GM18511 (cell line): ENCODE data around the gene TMEM170A.
"Not testable (repeated sequence)": the region's sequence is repeated elsewhere in the genome, so short reads cannot be mapped to it uniquely, and the experiment has no call there.

Source experiments
- ATAC-seq: cut with Tn5 transposase; IDR thresholded peaks from one replicate; pipeline ENCODE4 v1.9.1; 2021; ENCODE audit warnings: mild to moderate bottlenecking, moderate library complexity; ENCODE audit not compliant: unreplicated experiment

TMEM170A gene

DNA sequence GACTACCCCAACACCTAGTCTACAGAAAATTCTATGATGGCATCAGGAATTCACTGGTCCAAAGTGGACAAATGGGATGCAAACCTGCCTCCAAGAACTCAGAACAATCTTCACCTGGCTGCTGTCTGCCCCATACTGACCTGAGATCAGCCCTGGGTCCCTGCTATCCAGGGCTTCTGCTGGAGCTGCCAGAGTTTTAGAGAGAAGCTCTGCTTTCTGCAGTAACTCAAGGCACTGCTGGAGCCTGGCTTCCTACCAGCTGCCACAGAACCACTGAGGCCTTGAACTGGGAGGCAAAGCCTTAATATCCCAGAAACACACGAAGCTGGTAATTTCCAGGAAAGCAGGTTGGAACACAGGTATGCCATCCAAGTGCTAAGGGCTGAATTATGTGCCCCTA is 7.5 kb downstream of the TMEM170A start:
- no peak for ATAC-seq

DNA sequence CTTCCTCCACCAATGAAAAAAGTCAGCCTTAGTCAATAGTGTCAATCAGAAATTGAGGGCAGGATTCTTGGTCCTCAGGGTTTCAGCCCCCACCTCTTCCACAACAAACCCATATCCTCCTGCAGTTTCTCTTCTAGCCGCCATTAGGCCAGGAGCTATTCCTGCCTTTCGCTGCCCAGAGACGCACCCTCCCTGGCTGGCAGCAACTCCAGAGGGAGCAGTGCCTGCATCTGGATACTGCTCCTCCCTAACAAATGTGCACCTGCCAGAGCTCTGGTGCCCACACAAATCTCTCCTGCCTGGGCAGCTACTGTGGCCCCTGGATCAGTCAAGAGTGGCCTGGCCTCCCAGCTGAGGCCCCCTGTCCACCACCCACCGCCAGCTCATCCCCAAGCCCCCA is 8.0 kb downstream of the TMEM170A start:
- ATAC-seq = not testable (repeated sequence)

DNA sequence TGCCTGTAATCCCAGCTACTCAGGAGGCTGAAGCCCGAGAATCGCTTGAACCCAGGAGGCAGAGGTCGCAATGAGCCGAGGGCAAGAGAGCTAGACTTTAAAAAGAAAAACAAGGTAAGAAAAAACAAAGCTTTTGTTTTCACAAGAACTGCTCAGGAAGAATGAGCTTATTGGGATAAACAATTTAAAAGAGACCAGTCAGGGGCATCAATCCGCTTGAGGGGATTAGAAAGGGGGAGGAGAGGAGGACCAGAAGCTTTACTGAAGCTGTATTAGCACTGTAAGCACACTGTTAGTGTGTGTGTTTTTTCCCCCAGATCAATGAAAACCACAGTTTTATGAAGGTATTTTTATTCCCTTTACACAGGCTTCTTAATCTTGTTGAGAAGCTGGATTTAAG is 8.8 kb downstream of the TMEM170A start:
- no peak for ATAC-seq

DNA sequence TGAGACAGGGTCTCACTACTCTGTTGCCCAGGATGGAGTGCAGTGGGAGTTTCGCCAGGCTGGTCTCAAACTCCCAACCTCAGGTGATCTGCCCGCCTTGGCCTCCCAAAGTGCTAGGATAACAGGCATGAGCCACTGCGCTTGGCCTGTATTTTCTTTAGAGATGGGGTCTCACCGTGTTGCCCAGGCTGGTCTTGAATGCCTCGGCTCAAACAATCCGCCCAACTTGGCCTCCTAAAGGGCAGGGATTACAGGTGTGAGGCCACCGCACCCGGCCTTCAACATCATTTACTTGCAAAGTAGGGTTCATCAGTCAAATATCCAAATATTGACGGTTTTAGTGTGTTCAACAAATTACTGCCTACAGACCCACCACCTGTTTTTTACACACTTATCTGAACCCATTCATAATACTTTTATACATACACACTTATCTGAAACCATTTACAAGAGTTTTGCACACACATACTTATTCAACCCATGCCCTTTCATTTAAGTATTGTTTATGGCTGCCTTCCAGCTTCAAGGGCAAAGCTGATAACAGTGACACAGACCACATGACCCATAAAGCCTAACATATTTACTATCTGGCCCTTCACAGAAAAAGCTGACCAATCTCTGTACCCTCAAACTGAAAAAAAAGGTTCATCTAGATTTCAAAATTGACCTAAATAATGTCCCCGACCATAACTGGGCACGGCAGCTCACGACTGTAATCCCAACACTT is 11.9 kb downstream of the TMEM170A start:
- no peak for ATAC-seq

DNA sequence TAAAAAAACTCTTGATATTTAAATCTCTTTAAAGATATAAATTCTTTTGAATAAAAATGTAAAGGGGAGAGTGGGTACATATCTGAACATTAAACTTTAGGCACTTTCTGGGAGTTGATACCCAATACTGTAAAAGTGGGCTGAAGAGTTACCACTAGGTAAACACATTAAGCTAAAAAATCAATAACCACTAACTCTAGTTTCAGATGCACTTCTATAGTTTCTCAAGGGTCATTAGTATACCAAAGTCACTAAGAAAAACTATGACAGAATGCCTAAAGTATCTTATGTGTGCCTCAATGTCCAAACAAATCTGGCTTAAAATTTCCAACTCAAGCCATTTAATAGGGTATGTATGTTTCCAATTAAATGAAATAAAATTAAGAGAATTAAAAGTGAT is 18.1 kb downstream of the TMEM170A start:
- ATAC-seq = no peak

DNA sequence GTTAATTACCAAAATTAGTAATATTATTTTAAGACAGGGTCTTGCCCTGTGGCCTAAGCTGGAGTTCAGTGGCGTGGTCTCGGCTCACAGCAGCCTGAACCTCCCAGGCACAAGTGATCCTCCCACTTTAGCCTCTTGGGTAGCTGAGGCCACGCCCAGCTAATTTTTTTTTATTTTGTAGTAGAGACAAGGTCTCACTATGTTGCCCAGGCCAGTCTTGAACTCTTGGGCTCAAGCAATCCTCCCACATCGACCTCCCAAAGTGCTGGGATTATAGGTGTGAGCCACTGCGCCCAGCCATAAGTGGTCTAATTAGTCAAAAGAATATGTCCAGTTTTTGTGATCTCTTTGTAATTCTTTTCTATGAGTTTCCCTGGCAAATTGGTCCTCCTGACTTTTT is 19.2 kb downstream of the TMEM170A start:
- ATAC-seq = no peak

DNA sequence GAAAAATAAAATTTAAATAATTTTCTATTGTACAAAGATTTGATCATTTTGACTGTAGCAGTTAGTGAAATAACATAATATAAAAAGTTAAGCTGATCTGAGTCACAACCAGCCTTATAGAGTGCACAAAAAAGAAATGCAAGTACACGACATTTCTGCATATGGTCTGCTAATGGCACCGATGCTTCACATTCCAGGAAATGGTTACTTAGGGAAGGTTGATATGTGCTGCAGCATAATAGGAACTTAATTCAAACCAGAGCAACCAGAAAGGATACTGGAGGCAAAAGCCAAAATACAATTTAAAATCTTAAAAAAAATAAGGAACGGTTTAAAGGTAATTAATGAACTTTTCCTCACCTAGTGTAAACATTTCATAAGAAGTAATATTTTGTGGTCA is 21.2 kb downstream of the TMEM170A start:
- no peak for ATAC-seq

DNA sequence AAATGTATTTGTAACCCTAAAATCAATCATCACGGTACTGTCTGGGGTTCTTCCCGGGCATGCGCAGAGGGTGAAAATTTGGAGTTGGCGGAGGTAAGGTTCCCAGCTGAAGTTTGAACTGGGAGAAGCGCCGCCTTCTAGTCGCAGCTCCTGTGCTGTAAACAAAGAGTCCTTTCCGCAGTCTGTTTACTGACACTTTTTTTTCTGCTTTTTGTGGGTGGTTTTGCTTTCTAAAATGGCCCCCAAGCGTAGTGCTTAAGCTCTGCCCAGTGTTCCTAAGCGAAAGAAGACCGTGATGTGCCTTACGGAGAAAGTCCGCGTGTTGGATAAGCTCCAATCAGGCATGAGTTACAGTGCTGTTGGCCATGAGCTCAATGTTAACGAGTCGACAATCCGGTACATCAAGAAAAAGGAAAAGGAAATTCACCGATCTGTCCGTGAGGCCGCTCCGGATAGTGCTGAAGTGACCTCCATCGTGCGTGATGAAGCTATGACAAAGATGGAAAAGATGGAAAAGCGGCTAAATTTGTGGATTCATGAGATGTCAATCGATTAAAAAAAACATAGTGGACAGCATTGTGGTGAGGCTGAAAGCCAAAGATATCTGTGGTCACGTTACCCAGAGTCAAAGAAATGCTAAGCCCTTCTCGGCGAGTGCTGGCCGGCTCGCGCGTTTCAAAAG is 30.6 kb downstream of the TMEM170A start:
- peak; percentile 78 for ATAC-seq

DNA sequence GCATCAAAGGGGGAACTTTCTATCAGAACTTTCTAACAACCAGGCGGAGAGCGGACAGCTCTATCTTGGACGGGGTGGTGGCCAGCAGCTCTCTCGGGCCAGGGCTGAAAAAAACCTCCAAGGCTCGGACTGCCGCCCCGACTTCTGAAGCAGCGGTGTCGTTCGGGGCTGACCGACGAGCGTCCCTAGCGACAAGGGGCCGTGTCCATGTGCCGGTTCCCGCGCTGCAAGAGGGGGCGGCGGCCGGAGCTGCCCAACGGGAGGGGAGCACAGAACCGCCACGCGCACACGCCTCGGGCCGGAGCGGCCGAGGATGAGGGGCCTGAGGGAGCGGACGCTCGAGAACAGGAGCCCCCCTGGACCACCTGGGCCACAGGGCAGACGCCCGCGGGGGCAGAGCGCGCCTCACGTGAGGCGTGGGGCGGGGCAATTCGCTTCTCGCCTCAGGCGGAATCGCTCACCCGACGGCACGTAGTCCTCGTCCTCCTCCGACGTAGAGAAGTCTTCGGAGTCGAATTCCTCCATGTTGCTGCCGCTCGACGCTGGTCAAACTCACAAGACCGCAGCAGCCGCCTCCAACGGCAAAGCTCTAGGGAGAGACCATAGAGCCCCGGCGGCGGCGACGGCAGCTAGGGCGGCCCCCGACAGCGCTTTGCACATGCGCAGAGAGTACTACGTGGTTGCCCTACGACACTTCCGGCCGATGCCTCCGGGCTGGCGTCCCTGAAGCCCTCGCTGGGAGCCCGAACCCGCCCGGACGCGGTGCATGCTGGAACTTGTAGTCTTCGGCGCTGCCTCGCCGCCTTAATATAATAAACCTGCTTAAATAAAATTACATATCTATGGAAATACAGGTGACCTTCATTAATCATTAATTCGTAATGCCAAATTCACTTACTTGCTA is 31.4 kb downstream of the TMEM170A start, which contains the start of gene CFDP1:
Gene CFDP1 (minus strand): TSS at position 676 of the 904 bp plus-strand sequence. CDS start 151 bp downstream, at position 525.
- ATAC-seq = peak; percentile 91

DNA sequence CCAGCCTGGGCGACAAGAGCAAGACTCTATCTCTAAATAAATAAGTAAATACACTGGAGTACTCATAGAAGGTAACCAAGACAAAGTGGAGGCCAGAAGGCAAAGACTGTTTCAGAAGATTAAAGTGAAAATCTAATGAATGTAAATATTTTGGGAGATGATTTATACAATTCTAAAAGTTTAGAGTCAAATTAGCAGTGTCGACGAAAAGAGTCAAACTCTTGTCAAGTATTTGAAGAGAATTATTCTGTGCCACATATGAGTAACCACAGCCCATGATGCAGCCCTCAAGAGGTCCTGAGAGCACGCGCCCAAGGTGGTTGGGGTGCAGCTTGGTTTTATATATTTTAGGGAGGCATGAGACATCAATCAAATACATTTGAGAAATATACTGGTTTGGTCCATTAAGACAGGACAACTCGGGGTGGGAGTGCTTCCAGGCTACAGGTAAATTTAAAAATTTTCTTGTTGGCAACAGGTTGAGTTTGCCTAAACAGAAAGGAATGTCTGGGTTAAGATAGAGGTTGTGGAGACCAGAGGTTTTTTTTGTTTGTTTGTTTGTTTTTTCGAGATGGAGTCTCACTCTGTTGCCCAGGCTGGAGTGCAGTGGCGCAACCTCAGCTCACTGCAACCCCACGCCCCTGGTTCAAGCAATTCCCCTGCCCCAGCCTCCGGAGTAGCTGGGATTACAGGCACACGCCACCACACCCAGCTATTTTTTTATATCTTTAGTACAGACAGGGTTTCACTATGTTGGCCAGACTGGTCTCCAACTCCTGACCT is 34.7 kb downstream of the TMEM170A start:
- ATAC-seq = no peak

DNA sequence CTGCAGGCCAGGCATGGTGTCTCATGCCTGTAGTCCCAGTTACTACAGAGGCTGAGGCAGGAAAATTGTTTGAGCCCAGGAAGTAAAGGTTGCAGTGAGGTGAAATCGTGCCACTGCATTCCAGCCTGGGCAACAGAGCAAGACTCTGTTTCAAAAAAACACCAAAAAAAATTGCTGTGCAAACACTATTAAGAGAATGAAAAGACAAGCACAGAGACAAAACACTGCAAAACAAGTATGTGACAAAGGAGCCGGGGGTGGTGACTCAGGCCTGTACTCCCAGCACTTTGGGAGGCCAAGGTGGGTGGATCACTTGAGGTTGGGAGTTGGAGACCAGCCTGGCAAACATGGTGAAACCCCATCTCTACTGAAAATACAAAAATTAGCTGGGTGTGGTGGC is 38.0 kb downstream of the TMEM170A start:
- ATAC-seq = not testable (repeated sequence)

DNA sequence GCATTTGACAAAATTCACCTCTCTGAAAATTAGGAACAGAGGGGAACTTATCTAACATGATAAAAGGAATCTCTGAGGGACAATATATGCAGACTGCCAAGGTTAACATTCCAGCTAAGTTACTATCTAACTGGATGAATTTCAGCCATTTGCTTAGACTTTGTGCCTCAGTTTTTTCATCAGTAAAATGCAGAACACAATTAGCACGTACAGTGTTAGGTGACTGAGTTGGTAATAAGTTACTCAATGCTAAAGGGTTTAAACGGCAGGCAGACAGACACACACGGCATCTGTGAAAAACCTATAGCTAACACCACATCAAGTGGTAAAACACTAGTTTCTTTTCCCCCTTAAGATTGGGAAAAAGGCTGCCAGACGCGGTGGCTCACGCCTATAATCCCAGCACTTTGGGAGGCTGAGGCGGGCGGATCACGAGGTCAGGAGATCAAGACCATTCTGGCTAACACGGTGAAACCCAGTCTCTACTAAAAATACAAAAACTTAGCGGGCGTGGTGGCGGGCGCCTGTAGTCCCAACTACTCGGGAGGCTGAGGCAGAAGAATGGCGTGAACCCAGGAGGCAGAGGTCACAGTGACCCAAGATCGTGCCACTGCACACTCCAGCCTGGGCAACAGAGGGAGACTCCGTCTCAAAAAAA is 40.3 kb downstream of the TMEM170A start:
- ATAC-seq = not testable (repeated sequence)

DNA sequence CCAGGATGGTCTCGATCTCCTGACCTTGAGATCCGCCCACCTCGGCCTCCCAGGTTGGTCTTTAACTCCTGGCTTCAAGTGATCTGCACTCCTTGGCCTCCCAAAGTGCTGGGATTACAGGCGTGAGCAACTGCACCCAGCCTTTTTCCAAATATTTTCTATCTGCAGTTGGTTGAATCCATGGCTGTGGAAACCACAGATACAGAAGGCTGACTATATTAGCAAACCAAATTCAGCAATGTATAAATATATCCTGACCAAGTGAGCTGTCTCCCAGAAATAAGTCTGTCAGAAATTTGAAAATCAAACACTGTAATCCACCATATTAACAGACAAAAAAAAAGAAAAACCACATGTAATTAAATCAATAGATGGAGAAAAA is 40.8 kb downstream of the TMEM170A start:
- ATAC-seq = no peak

DNA sequence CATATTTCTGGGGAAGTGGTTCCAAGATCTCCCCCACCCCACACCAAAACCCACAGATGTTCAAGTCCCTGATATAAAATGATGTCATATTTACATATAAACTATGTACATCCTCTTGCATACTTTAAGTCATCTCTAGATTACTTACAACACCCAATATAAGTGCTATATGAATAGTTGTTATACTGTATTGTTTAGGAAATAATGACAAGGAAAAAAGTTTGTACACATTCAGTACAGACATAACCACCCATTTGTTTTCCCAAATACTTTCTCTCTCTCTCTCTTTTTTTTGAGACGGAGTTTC is 42.7 kb downstream of the TMEM170A start:
- ATAC-seq = no peak

DNA sequence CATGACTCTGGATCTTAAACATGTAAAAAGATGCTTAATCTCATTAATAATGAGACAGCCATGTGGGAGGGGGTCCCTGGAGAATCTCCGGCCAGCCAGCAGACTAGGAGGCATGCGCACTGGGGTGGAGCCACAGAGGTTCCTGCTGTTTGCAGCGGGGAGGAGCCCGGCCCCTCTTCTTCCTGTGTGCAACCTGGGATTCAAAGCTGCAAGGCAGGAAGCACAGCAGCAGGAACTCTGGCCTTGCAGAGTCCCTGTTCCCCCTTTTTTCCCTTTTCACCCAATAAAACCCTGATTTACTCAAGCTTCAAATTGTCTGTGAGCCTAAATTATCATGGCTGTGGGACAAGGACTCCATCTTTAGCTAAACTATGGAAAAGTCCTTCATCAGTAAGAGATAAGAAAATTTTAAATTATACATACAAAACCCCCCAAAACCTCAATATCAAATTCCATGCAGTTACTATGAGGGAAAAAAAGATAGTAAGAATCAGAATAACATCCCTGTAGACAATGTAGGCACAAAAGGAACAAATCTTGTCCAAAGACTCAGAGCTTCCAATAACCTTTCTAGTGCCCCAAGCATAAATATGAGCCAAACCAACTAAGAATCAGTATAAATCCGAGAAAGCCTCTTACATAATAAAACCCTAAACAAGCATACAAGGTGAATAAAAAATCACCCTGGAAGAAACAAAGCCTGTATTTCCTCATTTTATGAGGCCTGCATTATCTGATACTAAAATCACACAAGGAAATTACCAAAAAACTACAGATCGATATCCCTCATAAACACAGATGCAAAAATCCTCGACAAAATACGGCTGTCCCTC is 43.3 kb downstream of the TMEM170A start:
- peak; percentile 84 for ATAC-seq

DNA sequence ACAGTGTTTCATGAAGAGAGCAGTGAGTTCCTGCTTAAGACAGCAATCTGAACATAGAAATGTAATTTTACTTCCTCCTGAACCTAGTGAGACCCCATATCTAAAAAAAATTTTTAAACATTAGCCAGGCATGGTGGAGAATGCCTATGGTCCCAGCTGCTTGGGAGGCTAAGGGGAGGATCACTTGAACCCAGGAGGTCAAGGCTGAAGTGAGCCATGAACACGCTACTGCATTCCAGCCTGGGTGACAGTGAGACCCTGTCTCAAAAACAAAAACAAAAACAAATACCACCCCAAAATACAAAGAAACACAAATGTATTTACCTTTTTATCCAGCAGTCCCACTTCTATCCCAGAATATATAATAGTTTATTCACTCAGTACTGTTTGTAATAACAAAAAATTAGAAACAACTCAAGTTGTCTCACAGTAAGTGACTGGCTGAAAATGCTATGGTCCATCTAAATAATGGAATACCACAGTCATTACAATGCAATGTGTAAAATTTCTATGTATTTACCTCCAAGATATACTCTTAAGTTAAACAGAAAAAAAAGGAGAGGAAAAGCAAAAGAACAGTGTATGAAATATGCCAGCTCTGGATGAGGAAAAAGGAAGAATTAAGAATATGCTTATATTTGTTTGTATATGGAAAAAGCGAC is 47.5 kb downstream of the TMEM170A start:
- no peak for ATAC-seq

DNA sequence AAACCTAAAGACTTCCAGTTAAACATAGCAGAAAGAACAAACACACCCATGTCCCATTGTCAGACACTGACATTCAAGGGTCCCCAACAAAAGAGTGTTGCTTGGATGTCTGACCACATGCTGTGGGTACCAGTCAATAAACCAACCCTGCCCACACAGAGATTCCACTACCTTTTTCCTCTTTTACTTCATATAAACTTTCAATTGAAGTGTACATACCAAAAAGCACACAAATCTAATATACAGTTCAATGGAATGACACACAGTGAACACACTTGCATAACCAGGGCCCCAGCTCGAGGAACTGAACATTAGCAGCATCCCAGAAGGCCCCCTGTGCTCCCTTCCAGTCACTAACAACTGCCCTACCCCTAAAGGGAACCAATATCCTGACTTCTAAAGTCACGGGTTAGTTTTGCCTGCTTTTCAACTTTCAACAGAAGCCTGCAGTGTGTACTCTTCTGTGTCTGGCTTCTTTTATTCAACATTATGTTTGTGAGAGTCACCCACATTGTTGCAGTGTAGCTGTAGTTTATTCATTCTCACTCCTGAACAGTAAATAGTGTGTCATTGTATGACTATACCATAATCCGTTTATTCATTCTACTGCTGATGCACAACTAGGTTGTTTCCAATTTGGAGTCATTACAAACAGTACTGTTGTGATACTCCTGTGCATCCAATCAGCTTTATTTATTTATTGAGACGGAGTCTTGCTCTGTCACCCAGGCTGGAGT is 49.2 kb downstream of the TMEM170A start:
- ATAC-seq = no peak

DNA sequence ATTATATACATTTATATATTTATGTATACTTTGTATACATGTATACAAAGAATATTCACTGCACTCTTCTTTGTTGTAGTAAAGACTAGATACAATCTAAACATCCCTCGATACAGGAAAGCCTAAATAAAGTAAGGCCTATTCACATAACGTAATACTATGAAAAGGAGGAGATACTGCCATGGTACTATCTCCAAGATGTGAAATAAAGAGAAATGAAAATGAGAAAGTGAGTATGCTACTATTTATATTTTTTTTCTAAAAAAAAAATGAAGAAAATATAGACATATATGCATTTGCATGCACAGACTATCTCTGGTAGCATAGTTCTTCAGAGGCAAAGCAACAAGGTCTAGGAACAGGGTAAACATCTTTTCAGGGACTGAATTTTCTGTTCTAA is 50.5 kb downstream of the TMEM170A start:
- no peak for ATAC-seq
